GM19467 (cell line): Measurements from ENCODE around the gene HIVEP2.

Experiments
- ATAC-seq: cut with Tn5 transposase; IDR thresholded peaks from one replicate; pipeline ENCODE4 v1.9.1; 2021; ENCODE audit warnings: mild to moderate bottlenecking, moderate library complexity; ENCODE audit not compliant: unreplicated experiment

HIVEP2 gene

DNA sequence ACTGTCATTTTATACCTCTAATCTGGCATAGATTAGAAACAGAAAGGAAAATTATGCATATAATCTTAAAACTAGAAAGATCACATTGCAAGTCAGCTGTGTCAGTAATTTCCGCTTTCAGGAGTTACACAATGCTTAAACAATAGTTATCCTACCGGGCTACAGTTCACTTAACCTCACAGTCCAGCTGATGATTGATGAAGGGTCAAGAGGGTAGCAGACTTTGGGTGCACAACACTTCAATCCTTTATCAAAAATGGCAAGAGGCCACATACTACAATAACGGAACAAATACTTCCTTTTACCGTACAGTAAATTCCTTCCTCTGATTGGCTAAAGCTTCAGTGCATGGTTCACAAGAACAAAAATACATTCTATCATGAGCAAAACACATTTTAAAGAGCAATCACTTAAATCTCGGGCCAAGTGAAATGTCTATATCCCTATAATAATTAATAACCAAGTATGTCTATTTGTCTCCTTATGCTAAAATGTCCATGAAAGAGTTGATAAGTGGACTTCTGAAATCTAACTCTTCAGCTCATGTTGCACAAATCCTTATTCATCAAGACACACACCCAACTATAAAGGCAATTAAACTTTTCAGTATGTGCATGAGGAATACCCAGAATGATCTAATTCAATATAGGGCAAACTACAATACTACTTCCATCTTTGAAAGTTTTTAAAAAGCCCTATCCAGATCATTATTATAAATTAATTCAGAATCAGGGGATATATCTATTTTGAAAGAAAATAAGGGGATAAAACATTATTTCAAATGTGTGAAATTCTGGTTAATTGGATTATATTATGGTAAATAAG is 76.8 kb downstream of the HIVEP2 start:
- no peak for ATAC-seq

DNA sequence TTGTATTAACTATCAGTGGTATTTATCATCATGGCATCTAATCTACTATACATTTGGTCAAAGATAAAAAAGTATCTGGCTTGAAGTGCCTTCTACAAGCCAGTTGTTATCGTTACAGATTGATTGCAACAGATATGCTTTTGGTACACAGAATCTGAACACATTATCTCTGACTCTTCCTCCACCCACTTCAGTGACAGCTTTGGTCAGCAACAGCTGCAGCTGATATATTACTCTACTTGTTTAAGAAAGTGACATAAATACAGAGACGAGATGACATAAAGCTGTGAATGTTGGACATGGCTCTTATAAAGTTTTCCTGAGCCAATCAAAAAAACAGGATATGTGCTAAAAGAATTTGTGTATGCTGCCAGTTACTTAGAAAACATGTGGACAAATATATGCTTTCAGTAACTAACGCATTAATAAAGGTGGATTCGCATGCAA is 77.6 kb downstream of the HIVEP2 start:
- no peak for ATAC-seq

DNA sequence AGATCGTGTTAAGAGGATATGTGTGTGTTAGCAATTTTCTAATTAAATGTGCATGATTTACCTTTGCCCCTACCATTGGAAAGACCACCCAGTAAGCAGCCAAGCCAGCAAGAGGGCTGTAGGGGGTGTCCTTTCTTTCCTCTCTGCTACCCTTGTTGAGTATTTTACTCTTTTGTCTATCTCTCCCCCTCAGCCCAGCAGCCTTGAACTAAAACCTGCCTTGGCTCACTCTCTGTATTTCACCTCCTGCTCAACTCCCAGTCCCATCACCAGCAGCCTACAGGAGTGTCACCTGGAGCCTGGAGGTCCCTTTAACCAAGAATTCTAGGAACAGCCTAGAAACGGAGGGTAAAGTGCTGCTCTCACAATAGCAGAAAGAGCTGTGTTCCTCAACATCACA is 81.0 kb downstream of the HIVEP2 start:
- ATAC-seq: no peak

DNA sequence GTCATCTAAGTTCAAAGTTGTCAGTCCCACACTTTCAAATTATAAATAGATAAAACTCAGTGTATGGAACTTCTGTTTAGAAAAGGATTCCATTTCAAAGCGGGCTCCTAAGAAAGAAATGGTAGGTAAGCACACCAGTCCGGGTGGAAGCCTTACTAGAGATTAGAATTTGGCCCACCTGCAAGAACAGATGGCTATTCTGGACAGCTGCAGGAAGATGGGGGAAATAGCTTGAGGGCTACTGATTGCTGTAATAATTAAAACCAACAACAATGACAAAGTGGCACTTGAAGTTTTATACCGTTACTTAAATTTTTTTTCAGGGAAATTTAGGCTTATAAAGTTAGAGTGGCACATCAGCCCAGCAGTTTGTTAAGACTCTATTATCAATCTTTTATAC is 83.3 kb downstream of the HIVEP2 start:
- no peak for ATAC-seq

DNA sequence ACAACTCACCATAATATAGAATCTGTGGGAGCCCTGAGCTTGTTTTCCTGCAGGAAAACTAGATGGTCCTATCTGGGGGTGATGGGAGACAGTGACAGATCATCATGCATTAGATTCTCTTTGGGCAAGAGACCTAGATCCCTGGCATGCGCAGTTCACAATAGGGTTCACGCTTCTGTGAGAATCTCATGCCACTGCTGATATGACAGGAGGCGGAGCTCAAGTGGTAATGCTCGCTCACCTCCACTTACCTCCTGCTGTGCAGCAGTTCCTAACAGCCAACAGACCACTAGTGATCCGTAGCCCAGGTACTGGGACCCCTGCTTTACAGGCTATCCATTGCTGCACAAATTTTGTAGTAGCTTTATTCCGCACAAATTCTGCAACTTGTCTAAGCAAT is 84.5 kb downstream of the HIVEP2 start:
- no peak for ATAC-seq

DNA sequence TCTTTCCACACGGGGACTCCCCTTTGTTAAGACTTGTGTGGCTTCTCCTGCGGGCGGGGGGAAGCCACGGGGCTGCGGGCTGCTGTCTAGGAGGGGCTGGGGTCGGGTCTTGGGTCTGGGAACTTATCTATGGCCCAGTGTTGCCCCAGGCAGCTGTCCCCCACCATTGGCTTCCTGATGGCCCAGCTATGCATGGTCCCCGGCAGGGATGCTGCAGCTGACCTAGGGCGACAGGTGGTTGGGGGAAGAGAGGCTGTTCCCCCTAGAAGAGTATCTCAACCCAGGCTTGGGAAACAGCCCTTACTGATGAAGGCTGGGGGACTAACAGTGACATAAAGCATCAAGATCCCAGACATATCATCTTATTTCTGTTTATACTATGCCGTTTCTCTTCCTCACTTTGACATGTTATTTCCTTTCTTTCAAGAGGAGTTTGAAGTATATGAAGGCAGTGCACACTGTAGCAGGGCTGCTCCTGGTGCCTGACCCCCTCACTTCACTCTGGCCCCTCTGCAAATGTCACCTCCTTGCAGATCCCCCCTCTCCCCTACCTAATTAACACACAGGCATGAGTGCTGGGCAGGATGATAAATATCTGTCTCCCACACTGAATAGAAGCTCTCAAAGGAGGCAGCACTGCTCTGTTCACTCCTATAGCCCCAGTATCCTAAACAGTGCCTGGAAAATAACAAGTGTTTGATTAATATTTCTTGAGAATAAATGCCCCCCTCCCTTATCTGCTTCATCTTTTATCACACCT is 87.0 kb downstream of the HIVEP2 start:
- no peak for ATAC-seq

DNA sequence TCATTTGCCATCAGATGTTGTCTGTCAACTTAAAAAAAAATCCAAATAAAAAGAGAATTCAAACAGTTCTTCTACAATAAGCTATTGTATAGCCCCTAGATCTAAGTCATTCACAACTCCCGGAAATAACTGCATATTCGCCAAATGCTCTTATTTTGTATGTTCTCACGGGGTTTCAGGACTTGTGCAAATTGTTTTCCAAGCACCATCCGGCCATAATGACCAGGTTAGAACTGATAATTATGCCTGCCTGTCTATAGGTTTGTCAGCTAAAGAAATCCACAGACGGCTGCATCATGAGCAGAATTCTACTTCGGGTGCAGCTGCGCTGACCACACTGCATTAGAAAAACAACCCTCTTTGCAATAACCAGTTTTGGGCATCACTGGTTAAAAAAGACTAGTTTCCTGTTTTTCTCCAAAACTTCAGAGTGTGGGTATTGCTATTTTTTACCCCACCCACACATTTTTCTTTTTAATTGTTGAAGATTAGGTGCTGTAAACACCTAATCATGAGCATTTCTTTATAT is 87.7 kb downstream of the HIVEP2 start:
- peak; percentile 49 for ATAC-seq

DNA sequence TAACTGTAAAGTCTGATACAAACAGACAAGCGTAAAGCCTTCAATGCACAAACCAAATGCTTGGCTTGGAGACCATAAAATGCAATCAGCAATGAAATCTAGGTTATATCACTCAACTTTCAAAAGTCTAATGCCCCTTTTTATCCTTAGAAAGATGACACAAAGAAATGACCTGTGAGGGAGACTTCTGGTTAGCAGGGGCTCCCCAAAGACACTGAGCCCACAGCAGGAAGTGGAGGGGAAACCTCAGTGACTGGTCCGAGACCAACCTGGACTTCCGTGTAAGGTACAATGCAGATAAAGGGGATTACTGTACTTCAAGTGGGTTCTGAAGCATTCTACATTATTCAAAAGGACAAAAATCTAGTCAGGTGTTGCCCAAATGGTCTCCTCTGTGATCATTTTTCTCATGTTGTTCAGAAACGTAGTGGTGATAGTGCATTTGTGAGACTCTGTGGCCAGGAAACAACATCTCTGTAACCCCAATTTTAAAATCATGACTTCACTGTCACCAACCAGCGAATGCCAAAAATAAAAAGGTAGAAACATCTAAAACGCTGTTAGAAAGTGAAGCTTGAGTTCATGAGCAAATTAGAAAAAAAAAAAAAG is 88.2 kb downstream of the HIVEP2 start:
- ATAC-seq: peak; percentile 59

DNA sequence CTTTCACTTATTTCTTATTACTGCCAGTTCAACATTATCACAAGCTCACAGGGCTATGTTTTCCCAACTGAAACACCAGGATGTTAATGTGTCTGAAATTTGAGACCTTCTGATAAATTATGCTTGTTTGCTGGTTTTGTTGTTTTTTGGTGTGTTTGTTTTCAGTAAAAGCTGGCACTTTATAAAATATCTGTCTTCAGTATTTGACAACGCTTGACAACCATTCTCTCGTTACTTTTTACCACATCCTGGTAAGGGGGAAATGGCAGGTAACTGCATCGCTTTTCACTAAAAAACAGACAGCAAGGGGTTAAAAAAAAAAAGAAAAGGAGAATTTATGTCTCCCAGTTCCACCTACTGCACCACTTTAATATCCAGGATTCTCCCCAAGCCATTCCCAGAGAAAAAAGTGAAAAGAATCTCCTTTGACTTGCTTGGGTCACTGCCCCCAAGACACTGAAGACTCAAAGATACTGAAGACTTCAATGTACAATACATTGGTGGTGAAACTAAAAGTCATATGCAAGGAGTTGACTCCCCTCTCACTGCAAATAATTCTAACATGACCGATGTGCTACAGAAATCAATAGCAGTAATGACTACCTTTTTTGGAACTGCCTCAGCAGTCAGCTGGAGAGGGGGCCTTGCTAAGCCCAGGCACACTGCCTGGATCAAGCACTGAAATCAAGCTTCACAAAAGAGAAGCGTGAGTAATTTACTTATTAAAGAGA is 88.9 kb downstream of the HIVEP2 start:
- peak; percentile 24 for ATAC-seq

DNA sequence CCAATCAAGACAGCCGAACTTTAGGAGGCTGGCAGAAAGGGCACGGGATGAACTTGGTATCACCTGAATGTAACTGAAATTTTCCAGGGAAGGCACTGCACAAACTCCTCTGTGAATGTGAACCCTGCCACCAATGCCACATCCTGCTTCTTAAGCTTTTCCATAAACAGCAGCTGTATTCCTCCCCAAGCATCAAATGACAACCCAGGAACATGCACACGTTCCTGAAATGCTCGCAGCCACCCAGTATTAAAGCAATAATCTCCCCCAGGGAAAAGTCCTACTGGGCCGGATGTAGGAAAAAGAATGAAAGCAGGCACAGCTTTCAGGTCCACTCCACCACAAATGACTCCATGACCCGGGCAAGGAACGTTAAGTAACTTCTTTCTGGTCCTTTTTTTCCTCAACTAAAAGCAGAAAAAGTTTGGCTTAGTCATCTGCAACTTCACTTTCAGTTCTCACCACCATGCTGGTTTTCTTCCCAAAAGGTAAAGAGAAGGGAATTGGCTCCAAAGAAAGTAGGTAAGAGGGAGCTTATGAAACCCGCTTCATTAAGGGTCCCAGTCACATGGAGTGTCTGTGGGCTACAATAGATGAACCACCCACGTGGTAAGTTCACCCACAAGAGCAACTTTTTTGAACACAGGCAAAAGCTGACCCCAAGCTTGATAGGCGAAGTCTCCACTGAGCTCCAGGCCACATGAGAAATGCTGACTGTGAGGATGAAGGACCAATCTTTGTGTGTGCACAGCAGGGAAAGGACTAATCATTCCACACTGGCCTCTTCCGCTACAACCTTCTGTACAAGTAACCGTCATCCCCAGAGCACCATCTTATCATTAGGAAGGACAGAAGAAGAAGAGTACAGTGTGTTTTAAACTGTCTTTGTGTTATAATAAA is 90.1 kb downstream of the HIVEP2 start:
- ATAC-seq: no peak

DNA sequence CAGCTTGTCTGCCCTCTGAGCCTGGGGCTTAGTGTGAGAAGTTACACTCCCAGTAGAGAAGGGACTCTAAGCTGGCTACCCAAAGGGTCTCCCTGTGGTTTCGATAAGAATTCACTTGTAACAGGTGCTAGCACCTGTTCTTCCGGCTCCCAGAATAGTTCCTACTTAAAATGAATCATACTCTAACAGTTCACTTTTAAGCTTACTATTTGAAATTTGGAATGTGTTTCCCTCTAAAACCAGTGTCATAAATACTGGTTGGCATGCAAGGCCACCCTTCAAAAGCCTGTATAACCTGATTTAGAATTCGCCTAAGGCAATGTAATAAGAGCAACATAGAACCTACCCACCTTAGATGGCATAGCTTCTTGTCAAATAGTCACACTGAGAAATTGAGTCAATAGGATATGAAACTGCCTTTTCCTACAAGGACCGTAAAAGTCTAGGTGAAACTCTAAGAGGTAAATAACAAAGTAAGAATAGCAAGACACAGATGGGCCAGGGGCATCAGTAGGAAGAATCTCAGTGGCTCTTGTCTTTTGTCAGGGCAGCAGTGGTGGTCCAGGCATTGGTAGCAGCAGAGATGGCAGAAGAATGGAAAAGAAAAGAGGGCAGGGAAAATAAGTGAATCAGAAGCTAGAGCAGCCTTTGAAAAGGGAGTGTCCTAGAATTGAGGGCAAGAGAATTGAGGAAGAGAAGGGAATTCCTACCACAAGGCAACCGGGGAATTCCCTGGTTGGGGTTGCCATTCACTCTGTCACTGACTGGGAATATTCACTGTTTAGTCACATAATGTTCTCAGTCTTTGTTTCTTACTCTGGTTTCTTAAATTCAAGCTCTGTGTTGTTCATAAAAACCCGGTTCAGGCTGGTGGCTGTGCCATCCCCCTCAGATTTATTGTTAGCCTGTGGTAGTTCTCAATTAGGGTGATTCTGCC is 91.5 kb downstream of the HIVEP2 start:
- ATAC-seq: no peak

DNA sequence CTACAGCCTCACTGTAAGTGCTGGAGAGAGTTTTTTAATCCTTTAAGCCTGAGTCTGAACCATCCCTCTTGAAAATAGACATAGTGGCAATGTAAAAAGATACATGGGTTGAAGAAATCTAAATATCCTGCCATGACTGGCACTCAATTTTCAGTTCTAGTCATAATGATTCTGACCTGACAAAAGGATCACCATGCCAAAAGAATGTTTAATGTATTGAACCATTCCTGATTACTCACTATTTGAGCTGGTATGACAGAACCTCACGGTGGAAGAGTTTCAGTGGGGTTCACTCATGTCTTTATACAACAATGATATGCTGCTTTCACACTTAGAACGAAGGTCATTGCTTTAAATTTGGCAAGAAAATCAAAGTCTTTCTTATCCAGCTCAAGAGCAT is 93.4 kb downstream of the HIVEP2 start:
- no peak for ATAC-seq

DNA sequence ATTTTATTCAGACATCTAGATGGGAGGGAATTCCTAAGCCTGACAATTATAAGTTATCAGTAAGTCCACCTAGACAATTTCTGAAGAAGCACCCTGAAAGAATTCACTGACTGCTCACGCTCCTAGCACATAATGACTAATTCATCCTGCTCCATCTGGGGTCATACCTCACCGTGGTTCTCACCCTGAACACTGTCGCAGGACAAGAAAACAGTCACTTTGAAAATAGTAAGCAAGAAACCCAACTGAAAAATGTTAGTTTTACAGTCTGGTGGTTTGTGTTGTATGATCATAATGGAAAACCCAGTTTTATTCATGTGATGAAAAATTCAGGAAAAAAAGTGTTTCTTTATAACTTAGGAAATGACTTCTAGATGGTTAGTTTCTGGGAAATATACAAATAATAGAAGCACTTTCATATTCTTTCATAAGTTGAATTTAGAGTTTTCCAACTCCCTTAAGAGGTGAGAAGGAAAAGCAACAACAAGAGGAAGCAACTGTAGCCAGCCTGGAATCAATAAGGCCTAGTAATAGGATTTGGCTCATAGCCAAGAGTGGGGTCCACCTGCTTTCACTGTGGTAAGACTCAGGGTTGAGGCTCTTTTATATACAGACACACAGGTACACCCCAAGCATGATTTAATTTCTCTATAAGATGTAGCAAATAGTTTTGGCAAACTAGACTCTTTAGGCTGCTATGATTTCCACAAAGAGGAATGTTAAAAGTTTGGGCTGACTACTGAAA is 94.1 kb downstream of the HIVEP2 start:
- ATAC-seq: no peak

DNA sequence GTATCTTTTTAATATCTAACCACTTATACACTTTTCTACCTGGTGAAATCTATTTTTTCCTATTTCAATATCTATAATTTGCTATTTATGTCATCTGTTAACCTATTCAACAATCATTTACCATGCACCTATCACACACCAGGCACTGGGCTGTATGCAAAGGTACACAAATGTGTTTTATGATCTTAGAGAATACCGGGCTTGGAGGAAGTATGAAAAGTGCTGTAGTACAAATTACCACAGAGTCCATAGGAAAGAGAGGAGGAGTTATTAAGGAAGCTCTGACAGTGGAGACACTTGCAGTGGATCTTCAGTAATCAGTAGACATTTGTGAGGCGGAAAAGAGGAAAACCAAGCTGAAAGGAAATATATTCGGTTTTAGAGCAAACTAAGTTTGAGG is 96.0 kb downstream of the HIVEP2 start:
- ATAC-seq: no peak

DNA sequence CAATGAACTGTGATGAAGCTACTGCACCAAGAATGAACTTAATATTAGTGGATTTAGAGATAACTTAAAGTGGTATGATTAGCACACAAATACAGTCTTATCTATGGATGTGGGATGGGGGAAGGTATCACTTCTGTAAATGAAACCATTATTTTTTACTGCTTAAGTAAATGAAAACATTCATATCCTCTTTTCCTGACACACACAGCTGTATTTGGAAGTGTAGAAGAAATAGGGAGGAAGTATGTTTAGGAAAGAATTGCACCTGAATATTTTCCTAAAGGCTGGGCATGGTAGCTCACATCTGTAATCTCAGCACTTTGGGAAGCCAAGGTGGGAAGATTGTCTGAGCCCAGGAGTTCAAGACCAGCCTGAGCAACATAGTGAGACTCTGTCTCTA is 96.8 kb downstream of the HIVEP2 start:
- no peak for ATAC-seq

DNA sequence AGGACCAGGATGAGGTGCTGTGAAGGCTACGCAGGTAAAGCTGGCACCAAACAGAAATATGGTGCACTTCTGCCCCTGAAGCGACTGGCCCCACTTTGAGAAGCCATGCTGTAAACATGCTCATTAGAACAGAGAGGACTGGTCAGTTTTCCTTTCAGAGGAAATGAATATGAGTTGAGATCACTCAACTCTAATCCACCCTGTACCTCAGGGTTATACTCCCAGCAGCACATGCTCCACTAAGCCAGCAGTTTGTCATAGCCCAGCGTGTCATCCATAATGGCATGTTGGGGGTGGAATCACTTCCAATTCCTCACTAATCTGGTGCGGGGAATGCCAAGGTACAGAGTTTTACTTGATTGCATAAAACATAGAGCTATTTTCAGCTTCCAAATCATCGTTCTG is 98.1 kb downstream of the HIVEP2 start:
- ATAC-seq: no peak

DNA sequence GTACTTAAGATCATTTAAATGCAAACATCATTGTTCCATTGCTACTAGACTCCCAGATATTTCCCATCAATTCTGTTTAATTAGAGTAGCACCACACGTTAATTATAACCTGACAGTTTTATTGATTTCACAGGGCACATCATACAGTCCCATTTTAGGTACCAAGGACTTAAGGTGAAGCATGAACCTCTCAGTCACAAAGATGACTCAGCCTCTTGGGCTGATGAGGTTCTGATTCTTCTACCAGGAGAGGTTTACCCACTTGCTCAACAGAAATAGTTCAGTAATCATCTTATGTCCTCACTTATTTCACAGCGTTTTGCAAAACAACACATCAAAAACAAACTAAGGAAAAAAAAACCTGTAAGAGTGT is 98.5 kb downstream of the HIVEP2 start:
- ATAC-seq: no peak
